Mucosa of stomach (tissue), 1 donor: Measurements from ENCODE around the gene SH3RF3.

Experiments used
- H3K27me3 ChIP-seq: one replicate; pipeline ENCODE4 v1.7.0; 2013; ENCODE audit warnings: mild to moderate bottlenecking, low read length; ENCODE audit not compliant: control insufficient read depth, insufficient read depth
- H3K36me3 ChIP-seq: one replicate; pipeline ENCODE4 v1.7.0; 2013; ENCODE audit warnings: low read length; ENCODE audit not compliant: control insufficient read depth, insufficient read depth
- H3K4me1 ChIP-seq: one replicate; pipeline ENCODE4 v1.7.0; 2013; ENCODE audit warnings: mild to moderate bottlenecking, low read length; ENCODE audit not compliant: control insufficient read depth, insufficient read depth
- H3K4me3 ChIP-seq: one replicate; pipeline ENCODE4 v1.7.0; 2013; ENCODE audit warnings: low read length
- H3K9ac ChIP-seq: one replicate; pipeline ENCODE4 v1.7.0; 2013; ENCODE audit warnings: mild to moderate bottlenecking, low read length, moderate library complexity
- H3K9me3 ChIP-seq: one replicate; pipeline ENCODE4 v1.7.0; 2013; ENCODE audit warnings: mild to moderate bottlenecking, low read length, moderate library complexity; ENCODE audit not compliant: control insufficient read depth
- donor health status: Pancreatic carcinoma.

The SH3RF3 gene

DNA sequence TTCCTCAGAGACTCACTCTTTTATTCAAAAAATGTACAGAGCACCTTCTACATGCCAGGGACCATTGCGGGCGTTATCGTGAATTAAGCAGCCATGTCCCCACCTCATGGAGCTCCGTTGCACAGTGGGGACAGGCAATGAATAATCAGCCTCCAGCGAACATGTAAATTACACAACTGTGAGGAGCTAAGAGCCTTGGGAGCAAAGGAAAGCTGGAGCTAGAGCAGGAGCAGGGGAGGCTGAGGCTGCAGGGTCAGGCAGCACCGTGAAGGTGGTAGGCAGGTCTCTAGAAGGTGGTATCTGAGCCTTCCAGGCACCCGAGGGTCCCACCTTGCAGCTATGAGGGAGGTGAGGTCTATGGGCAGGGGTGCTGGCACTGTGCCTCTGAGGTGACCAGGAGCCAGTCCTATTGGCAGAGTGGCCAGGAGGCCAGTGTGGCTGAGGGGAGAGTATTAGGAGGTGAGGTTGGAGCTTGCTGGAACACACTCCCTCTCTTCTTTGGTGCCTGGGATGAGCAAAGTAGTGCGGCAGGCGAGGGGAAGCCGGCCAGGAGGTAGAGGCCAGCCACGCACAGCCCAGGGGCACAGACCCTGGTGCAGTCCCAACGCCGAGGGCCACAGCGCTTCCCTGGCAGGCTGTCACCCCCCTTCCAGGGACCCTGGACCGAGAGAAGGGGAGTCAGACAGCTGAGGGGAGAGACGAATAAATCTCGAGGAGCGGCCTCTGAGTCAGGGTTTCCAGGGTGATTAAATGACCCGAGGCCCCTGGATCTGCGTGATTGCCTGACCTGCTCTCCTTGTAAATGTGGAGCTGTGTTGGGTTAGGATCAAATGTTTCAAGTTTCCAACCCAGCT is 317.5 kb downstream of the SH3RF3 start:
- Histone ChIP-seq H3K9ac (no peak overlapping the region), H3K9me3 (no peaks in the 10 kb centered on the region), H3K4me1 (no peaks in the 10 kb centered on the region), H3K4me3 (no peak overlapping the region), H3K36me3 (no peaks in the 10 kb centered on the region), H3K27me3 (no peaks in the 10 kb centered on the region)

GRCh38 chr2:109447251-109447661 is 318.3 kb downstream of the SH3RF3 start:
- Histone ChIP-seq H3K4me3 (no peak overlapping the region), H3K9ac (no peak overlapping the region), H3K4me1 (no peaks in the 10 kb centered on the region), H3K36me3 (no peaks in the 10 kb centered on the region), H3K9me3 (no peaks in the 10 kb centered on the region), H3K27me3 (no peaks in the 10 kb centered on the region)

DNA sequence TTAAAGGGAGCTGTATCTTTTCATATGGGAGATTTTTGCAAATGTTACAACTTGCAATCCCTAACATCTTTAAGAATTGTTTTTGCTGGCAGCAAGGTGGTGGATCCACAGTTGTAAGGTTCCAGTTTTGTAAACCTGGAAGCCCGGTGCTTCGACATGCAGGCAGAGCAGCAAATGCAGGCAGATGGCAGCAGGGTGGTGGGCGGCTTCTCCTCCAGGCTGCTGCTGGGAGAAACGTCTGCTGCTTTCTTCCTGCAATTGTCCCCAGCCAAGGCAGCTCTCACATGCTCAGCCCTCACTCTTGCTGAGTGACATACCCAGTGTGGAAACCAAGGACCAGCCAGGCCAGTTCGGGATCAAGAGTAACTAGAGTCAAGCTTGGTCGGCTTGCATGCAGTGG is 318.8 kb downstream of the SH3RF3 start:
- Histone ChIP-seq H3K9ac (no peak overlapping the region), H3K36me3 (no peaks in the 10 kb centered on the region), H3K9me3 (no peaks in the 10 kb centered on the region), H3K27me3 (no peaks in the 10 kb centered on the region), H3K4me3 (no peak overlapping the region), H3K4me1 (no peaks in the 10 kb centered on the region)

DNA sequence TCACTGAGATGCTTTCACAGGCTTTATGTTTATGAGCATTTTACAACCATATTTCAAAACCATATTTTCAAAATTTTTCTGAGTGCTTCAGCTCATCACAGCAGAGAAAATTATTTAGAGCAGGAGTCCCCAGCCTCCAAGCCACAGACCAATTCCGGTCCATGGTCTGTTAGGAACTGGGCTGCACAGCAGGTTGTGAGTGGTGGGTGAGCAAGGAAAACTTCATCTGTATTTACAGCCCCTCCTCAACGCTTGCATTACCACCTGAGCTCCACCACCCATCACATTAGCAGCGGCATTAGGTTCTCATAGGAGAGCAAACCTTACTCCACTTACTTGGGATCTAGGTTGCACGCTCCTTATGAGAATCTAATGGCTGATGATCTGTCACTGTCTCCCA is 319.2 kb downstream of the SH3RF3 start:
- no peaks in the 10 kb centered on the region for H3K9me3 ChIP-seq
- no peak overlapping the region for H3K9ac ChIP-seq
- no peak overlapping the region for H3K4me3 ChIP-seq
- H3K27me3 ChIP-seq = no peaks in the 10 kb centered on the region
- H3K4me1 ChIP-seq = no peaks in the 10 kb centered on the region
- no peaks in the 10 kb centered on the region for H3K36me3 ChIP-seq

- Histone ChIP-seq H3K4me3 (no peak overlapping the region), H3K9ac (no peak overlapping the region)
Measured at GRCh38 chr2:109448946-109449788, 320.2 kb downstream of the SH3RF3 start.

DNA sequence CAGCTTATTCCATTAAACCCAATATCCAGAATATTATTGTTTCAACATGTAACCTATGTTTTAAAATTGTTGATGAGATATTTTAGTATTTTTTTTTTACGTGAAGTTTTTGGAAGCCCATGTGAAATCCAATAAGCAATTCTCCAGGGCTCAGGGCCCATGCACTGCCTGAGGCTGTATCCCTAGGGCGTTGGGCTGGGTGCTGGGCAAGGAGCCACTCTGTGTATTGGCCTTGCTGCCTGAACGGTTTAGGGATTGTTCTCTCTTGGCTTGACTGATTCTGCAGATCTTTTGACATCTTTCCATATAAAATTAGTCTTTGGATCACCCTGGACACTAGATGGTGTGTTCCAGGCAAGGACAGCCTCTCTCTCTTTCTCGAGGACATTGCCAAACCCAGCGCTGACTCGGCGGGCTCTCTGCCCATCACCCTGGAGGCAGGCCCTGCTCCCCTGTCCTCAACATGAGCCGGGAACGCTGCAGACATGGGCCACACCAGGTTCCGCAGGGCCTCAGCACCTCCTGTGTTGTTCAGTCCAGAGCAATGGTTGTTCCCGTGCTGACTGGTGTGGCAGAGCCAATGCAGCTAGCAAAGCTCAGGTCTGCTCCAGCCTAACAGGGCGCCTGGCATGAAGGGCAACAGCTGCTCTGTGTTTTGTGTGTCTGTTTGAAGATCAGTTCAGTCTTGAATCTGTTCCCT is 321.7 kb downstream of the SH3RF3 start:
- Histone ChIP-seq H3K4me3 (no peak overlapping the region), H3K27me3 (no peaks in the 10 kb centered on the region), H3K9ac (no peak overlapping the region), H3K9me3 (no peaks in the 10 kb centered on the region), H3K36me3 (no peaks in the 10 kb centered on the region), H3K4me1 (no peaks in the 10 kb centered on the region)

More at GRCh38 chr2:109448946-109449788, 320.2 kb downstream of the SH3RF3 start:
- Histone ChIP-seq H3K27me3 (no peaks in the 10 kb centered on the region), H3K36me3 (no peaks in the 10 kb centered on the region), H3K9me3 (no peaks in the 10 kb centered on the region), H3K4me1 (no peaks in the 10 kb centered on the region)

DNA sequence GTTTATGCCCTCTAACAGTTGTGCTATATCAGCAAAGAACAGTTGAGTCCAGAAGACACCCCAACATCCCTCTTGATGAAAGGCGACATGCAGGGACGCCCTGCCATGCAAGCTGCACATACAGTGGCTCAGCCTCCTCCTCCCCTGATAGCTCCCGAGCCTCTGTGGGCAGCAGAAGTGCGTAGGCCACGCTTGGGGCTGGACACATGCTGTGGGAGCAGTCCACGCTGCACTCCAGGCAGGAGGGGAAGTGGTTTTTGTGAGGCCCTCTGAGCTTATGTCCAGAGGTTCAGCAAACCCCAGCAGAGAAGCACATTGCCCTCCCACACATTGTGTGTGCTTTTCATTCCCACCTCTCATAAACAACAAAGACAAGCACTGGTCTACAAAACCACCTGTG is 322.7 kb downstream of the SH3RF3 start:
- no peaks in the 10 kb centered on the region for H3K4me1 ChIP-seq
- no peaks in the 10 kb centered on the region for H3K36me3 ChIP-seq

DNA sequence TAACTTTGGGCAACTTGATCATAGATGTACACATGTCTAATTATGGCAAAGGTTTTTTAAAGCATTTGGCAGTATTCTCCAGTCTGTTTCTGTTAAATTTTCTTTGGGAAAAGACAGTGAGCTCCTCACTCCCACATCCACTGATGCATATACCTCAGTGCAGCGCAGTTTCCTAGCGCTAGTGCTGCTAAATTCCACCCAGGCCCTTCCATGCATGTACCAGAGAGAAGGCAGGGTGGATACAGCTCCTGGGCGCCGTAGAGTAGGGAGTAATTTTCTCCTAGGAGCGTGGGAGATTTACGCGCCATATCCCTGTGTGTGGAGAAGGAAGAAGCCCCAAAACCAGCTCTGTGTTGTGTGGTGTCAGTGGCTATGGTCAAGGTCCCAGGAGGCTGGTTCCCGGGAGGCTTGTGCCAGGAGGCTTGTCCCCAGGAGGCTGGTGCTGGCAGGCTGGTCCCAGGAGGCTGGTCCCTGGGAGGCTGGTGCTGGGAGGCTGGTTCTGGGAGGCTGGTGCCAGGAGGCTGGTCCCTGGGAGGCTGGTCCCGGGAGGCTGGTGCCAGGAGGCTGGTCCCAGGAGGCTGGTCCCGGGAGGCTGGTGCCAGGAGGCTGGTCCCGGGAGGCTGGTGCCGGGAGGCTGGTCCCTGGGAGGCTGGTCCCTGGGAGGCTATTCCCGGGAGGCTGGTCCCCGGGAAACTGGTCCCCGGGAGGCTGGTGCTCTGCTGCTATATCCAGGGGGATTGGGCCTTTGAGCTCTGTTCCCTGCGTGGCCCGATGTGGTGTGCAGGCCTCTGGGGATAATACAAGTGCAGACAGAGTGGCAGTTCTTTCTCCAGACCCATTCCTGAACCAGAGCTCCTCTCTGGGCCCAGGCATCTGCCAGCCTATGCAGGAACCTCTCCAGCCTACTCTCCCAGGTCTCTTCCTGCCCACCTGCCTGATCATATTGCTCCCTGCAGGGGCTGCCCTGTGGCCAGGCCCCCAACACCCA is 323.6 kb downstream of the SH3RF3 start:
- H3K9me3 ChIP-seq = no peaks in the 10 kb centered on the region
- H3K4me1 ChIP-seq = no peaks in the 10 kb centered on the region
- no peak overlapping the region for H3K9ac ChIP-seq

More for the DNA sequence above, 322.7 kb downstream of the SH3RF3 start:
- H3K9ac ChIP-seq = no peak overlapping the region
- H3K9me3 ChIP-seq = no peaks in the 10 kb centered on the region
- H3K4me3 ChIP-seq = no peak overlapping the region
- H3K27me3 ChIP-seq = no peaks in the 10 kb centered on the region

GRCh38 chr2:109453371-109453995 is 324.5 kb downstream of the SH3RF3 start:
- no peaks in the 10 kb centered on the region for H3K36me3 ChIP-seq
- no peaks in the 10 kb centered on the region for H3K27me3 ChIP-seq
- no peaks in the 10 kb centered on the region for H3K4me1 ChIP-seq
- no peak overlapping the region for H3K4me3 ChIP-seq
- no peaks in the 10 kb centered on the region for H3K9me3 ChIP-seq
- H3K9ac ChIP-seq = no peak overlapping the region

More for the DNA sequence above, 323.6 kb downstream of the SH3RF3 start:
- H3K27me3 ChIP-seq = no peaks in the 10 kb centered on the region
- H3K36me3 ChIP-seq = no peaks in the 10 kb centered on the region
- H3K4me3 ChIP-seq = no peak overlapping the region

- H3K36me3 ChIP-seq = no peaks in the 10 kb centered on the region
- H3K9ac ChIP-seq = no peak overlapping the region
- H3K9me3 ChIP-seq = no peaks in the 10 kb centered on the region
- no peaks in the 10 kb centered on the region for H3K27me3 ChIP-seq
- no peak overlapping the region for H3K4me3 ChIP-seq
- no peaks in the 10 kb centered on the region for H3K4me1 ChIP-seq
Measured at GRCh38 chr2:109454304-109454703, 325.3 kb downstream of the SH3RF3 start.
